NB4 (cell line): ENCODE measurements around the gene TTLL7.
"Not testable (repeated sequence)": the region's sequence is repeated elsewhere in the genome, so short reads cannot be mapped to it uniquely, and the experiment has no call there.

Experiments used
- DNase-seq: peaks from one replicate; pipeline ENCODE4 v3.0.0; 2010; ENCODE audit warnings: low read depth
- H3K4me3 ChIP-seq: one replicate; pipeline ENCODE4 v1.5.1; 2011; ENCODE audit warnings: mild to moderate bottlenecking, low read depth, low read length, moderate library complexity
- CTCF ChIP-seq: IDR thresholded peaks from one replicate; pipeline ENCODE4 v1.5.1; 2012; ENCODE audit warnings: low read depth, low read length
- MYC ChIP-seq: IDR thresholded peaks from 2 replicates; pipeline ENCODE4 v1.6.1; 2011; ENCODE audit warnings: low read depth, low read length
- POLR2A ChIP-seq: IDR thresholded peaks from 2 replicates; pipeline ENCODE4 v1.6.1; 2011; ENCODE audit warnings: mild to moderate bottlenecking; ENCODE audit not compliant: insufficient read length; ENCODE audit errors: extremely low read depth
- TF ChIP-seq, protein P1 (sequence below): IDR thresholded peaks from 2 replicates; pipeline ENCODE4 v1.6.1; 2011; ENCODE audit warnings: low read depth, low read length

TTLL7 gene

DNA sequence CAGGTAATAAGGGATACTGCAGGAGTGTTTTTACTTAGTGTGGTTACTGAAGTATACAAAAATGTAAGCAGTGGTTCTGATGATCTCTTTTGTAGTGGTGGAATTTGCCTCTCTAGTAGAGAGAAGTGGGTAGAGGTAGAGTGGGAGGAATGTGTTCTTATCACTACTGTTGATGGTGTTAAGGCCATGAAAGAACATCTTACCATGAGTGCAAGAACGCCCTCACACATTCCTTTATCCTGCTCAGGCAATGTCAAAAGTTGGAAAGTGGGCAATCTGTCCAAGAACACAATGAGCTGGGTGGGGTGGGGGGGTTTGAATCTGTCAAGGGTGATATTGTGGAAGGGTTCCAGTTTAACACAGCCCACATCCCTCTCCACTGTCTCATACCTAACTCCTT, 78.6 kb downstream of the TTLL7 start:
- TF ChIP-seq POLR2A (no peak), CTCF (no peak), MYC (no peak)
- TF ChIP-seq, protein P1, sequence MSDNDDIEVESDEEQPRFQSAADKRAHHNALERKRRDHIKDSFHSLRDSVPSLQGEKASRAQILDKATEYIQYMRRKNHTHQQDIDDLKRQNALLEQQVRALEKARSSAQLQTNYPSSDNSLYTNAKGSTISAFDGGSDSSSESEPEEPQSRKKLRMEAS: no peak
- DNase-seq: no peak
- no peak overlapping the region for H3K4me3 ChIP-seq

DNA sequence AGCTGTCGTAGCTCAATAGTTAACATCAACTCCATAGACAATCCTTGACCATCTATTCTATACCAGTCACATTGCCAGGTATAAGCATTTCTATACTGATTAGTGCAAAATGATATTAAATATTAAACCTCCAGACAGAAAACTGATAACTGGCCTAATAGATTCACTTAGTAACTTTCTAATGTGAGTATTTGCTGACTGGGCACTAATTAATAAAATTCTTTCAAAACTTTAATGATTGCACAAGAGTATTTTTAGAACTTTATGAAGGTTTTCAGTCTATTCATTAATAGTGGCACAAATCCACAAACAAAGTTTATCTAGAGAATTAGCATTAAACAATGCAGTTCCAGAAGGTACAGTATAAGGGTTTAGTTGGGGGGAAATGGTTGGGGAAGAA, 79.1 kb downstream of the TTLL7 start:
- TF ChIP-seq POLR2A (no peak), MYC (no peak), CTCF (no peak)
- TF ChIP-seq, protein P1: no peak
- H3K4me3 ChIP-seq: no peak overlapping the region
- DNase-seq: no peak

GRCh38 chr1:83918688-83919285, 80.1 kb downstream of the TTLL7 start:
- DNase-seq: no peak
- TF ChIP-seq POLR2A (no peak), MYC (no peak), CTCF (no peak)
- TF ChIP-seq, protein P1: no peak
- no peak overlapping the region for H3K4me3 ChIP-seq

GRCh38 chr1:83917959-83918358, 81.0 kb downstream of the TTLL7 start:
- DNase-seq: no peak
- TF ChIP-seq MYC (no peak), CTCF (no peak), POLR2A (no peak)
- TF ChIP-seq, protein P1: no peak
- no peak overlapping the region for H3K4me3 ChIP-seq

DNA sequence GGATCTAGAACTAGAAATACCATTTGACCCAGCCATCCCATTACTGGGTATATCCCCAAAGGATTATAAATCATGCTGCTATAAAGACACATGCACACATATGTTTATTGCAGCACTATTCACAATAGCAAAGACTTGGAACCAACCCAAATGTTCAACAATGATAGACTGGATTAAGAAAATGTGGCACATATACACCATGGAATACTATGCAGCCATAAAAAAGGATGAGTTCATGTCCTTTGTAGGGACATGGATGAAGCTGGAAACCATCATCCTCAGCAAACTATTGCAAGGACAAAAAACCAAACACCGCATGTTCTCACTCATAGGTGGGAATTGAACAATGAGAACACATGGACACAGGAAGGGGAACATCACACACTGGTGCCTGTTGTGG, 82.8 kb downstream of the TTLL7 start:
- H3K4me3 ChIP-seq, DNase-seq: not testable (repeated sequence)

DNA sequence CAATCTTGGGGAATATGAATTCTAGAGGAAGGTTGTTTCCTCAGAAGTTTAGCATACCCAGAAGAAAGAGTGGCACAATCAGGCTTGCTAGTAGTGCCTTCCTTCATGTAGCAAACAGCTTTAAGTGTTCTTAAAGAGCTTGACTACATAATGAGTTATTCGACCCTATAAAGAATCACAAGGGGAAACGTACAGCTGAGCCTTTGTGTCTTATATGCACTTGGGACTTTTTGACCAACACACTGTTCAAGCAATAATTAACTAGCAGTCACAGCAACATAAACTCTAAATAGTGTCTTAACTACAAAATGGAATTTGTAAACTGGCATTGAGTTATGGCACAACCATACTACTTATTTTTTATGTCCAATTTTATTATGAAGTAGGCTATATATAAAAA, 86.1 kb downstream of the TTLL7 start:
- TF ChIP-seq, protein P1: no peak
- TF ChIP-seq CTCF (no peak), POLR2A (no peak), MYC (no peak)
- H3K4me3 ChIP-seq: no peak overlapping the region
- DNase-seq: no peak
